Tibial nerve (tissue), 4 donors: ENCODE data around the gene POU6F1.

Source experiments
- CTCF ChIP-seq, 5 experiments: fragments of 200-600 bp in 3 of 5; fragments of 450-650 bp in 2 of 5; sonication (generic) in 3 of 5; IDR thresholded peaks; one replicate each; pipeline ENCODE4 v1.5.1; 2016 to 2019; ENCODE audit warnings: antibody characterized with exemption in 5 of 5, mild to moderate bottlenecking in 3 of 5, moderate library complexity in 2 of 5
- EP300 ChIP-seq, 2 donors: sonication (generic); formaldehyde crosslinking; IDR thresholded peaks; one replicate each; pipeline ENCODE4 v1.6.1; 2017; ENCODE audit warnings: antibody characterized with exemption in 2 of 2, mild to moderate bottlenecking in 1 of 2
- POLR2A ChIP-seq, 2 donors: fragments of 450-650 bp; IDR thresholded peaks; one replicate each; pipeline ENCODE4 v1.6.1; 2017; ENCODE audit warnings: antibody characterized with exemption in 2 of 2, mild to moderate bottlenecking in 2 of 2, moderate library complexity in 2 of 2

GRCh38 chr12:51186465-51187085 is 31.3 kb downstream of the POU6F1 start:
- TF ChIP-seq CTCF (IDR thresholded peaks at IDR 0.05) (no peak), EP300 (IDR thresholded peaks at IDR 0.05) (no peak), POLR2A (IDR thresholded peaks at IDR 0.05) (no peak)
